DND-41 (cell line): ENCODE results near the gene NCAM2.

Source experiments
- ATAC-seq: fragments of 200-7000 bp; cut with Tn5 transposase; 3 replicates; pipeline ENCODE4 v1.9.1; 2021; ENCODE audit warnings: low read depth; ENCODE audit not compliant: insufficient read depth
- DNase-seq: peaks from one replicate; pipeline ENCODE4 v3.0.0-alpha.2; 2020
- H2AFZ ChIP-seq: 2 replicates; pipeline ENCODE4 v1.6.0; 2012; ENCODE audit warnings: low read depth, low read length
- H3K27ac ChIP-seq: 2 replicates; pipeline ENCODE4 v1.5.1; 2012; ENCODE audit warnings: low read length, inconsistent platforms
- H3K27me3 ChIP-seq: fragments of 200-600 bp; sonication (generic); 2 replicates; pipeline ENCODE4 v1.6.0; 2012; ENCODE audit warnings: low read length, mild to moderate bottlenecking, inconsistent platforms; ENCODE audit not compliant: insufficient read depth, poor library complexity
- H3K36me3 ChIP-seq: 2 replicates; pipeline ENCODE4 v1.5.1; 2012; ENCODE audit warnings: low read length, inconsistent platforms; ENCODE audit not compliant: insufficient read depth
- H3K4me1 ChIP-seq: 2 replicates; pipeline ENCODE4 v1.5.1; 2012; ENCODE audit warnings: mild to moderate bottlenecking, low read length; ENCODE audit not compliant: insufficient read depth
- H3K4me2 ChIP-seq: 2 replicates; pipeline ENCODE4 v1.6.0; 2012; ENCODE audit warnings: mild to moderate bottlenecking, moderate library complexity, low read length, inconsistent platforms; ENCODE audit not compliant: insufficient read depth
- H3K4me3 ChIP-seq, 2 experiments: fragments of 200-600 bp in 1 of 2; shearing (Covaris generic) in 1 of 2; 2 replicates each; pipeline ENCODE4 v1.5.1; 2012 to 2016; ENCODE audit warnings: inconsistent platforms in 2 of 2, low read length in 2 of 2, mild to moderate bottlenecking in 2 of 2, low read depth in 1 of 2, moderate library complexity in 1 of 2
- H3K79me2 ChIP-seq: 2 replicates; pipeline ENCODE4 v1.6.0; 2012; ENCODE audit warnings: low read length, inconsistent platforms; ENCODE audit not compliant: insufficient read depth
- H3K9ac ChIP-seq: 2 replicates; pipeline ENCODE4 v1.6.0; 2012; ENCODE audit warnings: low read depth, mild to moderate bottlenecking, inconsistent platforms, low read length, moderate library complexity
- H3K9me3 ChIP-seq: 2 replicates; pipeline ENCODE4 v1.5.1; 2012; ENCODE audit warnings: low read length, moderate library complexity, mild to moderate bottlenecking, inconsistent platforms; ENCODE audit not compliant: insufficient read depth, severe bottlenecking
- H4K20me1 ChIP-seq: 2 replicates; pipeline ENCODE4 v1.6.0; 2012; ENCODE audit warnings: low read length; ENCODE audit not compliant: insufficient read depth
- EZH2 ChIP-seq: IDR thresholded peaks from 3 replicates; pipeline ENCODE4 v1.6.1; 2012; ENCODE audit warnings: borderline replicate concordance, low read depth, mild to moderate bottlenecking, moderate library complexity, low read length, inconsistent platforms; ENCODE audit not compliant: severe bottlenecking
- TF ChIP-seq, protein P1 (sequence below): IDR thresholded peaks from 2 replicates; pipeline ENCODE4 v1.5.1; 2012; ENCODE audit warnings: borderline replicate concordance, low read length, moderate library complexity, mild to moderate bottlenecking; ENCODE audit not compliant: poor library complexity, severe bottlenecking; ENCODE audit errors: extremely low read depth

Gene NCAM2

GRCh38 chr21:21238629-21239400, 240.6 kb downstream of the NCAM2 start:
- H3K4me3 ChIP-seq: no peak overlapping the region
- H3K9me3 ChIP-seq: no peaks in the 10 kb centered on the region
- H3K4me2 ChIP-seq: no peak overlapping the region
- H3K36me3 ChIP-seq: no peaks in the 10 kb centered on the region
- H4K20me1 ChIP-seq: no peaks in the 10 kb centered on the region
- no peak overlapping the region for H3K27ac ChIP-seq
- H3K9ac ChIP-seq: no peak overlapping the region
- H2AFZ ChIP-seq: no peak overlapping the region
- H3K27me3 ChIP-seq: no peaks in the 10 kb centered on the region
- no peak for ATAC-seq
- H3K4me1 ChIP-seq: no peaks in the 10 kb centered on the region
- no peak for DNase-seq
- TF ChIP-seq, protein P1, sequence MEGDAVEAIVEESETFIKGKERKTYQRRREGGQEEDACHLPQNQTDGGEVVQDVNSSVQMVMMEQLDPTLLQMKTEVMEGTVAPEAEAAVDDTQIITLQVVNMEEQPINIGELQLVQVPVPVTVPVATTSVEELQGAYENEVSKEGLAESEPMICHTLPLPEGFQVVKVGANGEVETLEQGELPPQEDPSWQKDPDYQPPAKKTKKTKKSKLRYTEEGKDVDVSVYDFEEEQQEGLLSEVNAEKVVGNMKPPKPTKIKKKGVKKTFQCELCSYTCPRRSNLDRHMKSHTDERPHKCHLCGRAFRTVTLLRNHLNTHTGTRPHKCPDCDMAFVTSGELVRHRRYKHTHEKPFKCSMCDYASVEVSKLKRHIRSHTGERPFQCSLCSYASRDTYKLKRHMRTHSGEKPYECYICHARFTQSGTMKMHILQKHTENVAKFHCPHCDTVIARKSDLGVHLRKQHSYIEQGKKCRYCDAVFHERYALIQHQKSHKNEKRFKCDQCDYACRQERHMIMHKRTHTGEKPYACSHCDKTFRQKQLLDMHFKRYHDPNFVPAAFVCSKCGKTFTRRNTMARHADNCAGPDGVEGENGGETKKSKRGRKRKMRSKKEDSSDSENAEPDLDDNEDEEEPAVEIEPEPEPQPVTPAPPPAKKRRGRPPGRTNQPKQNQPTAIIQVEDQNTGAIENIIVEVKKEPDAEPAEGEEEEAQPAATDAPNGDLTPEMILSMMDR: no peak
- no peak for TF ChIP-seq EZH2
- H3K79me2 ChIP-seq: no peaks in the 10 kb centered on the region

GRCh38 chr21:21241391-21241790, 243.2 kb downstream of the NCAM2 start:
- Histone ChIP-seq H3K27ac (no peak overlapping the region), H3K4me2 (no peak overlapping the region), H3K27me3 (no peaks in the 10 kb centered on the region), H3K79me2 (no peaks in the 10 kb centered on the region), H3K9me3 (no peaks in the 10 kb centered on the region), H4K20me1 (no peaks in the 10 kb centered on the region), H2AFZ (no peak overlapping the region), H3K4me3 (no peak overlapping the region), H3K9ac (no peak overlapping the region), H3K36me3 (no peaks in the 10 kb centered on the region), H3K4me1 (peaks cover 15% of the 10 kb centered on the region)
- no peak for ATAC-seq
- TF ChIP-seq, protein P1: no peak
- no peak for TF ChIP-seq EZH2
- DNase-seq: no peak

DNA sequence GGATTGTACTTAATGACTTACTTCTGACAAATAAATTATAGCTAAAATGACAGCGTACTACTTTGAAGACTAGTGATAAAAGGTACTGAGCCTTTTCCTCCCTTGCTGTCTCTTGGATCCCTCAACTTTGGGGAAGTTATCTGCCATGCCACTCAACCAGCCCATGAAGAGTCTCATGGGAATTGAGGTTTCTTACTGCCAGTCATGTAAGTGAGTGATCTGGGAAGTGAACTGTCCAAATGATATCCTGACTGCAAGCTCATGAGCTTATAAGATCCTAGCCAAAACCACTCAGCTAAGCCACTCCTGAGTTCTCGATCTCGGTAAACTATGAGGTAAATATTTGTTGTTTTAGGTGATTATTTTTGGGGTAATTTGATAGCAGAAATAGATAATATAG, 247.8 kb downstream of the NCAM2 start:
- H3K27me3 ChIP-seq: no peaks in the 10 kb centered on the region
- no peaks in the 10 kb centered on the region for H4K20me1 ChIP-seq
- DNase-seq: peak; percentile 24
- no peaks in the 10 kb centered on the region for H3K36me3 ChIP-seq
- no peak overlapping the region for H3K9ac ChIP-seq
- peak; percentile 73 for ATAC-seq
- H3K27ac ChIP-seq: no peak overlapping the region
- no peaks in the 10 kb centered on the region for H3K9me3 ChIP-seq
- TF ChIP-seq EZH2: no peak
- TF ChIP-seq, protein P1: no peak
- no peaks in the 10 kb centered on the region for H3K79me2 ChIP-seq
- no peak overlapping the region for H2AFZ ChIP-seq
- no peak overlapping the region for H3K4me3 ChIP-seq
- peaks cover 19% of the 10 kb centered on the region for H3K4me1 ChIP-seq
- H3K4me2 ChIP-seq: no peak overlapping the region
